Stimulated activated CD8-positive, alpha-beta memory T cell treated with anti-CD3 and anti-CD28 coated beads, Interleukin-7, amount 100 ng/mL, for 48 hours (primary cell): ENCODE results near the gene SLC35A3.
"Not testable (repeated sequence)": the region's sequence is repeated elsewhere in the genome, so short reads cannot be mapped to it uniquely, and the experiment has no call there.

Experiments used
- DNase-seq, 2 donors: peaks; one replicate each; pipeline ENCODE4 v3.0.0-alpha.2; 2020; ENCODE audit warnings: low read depth in 1 of 2; ENCODE audit errors: extremely low read depth in 1 of 2

The SLC35A3 gene

DNA sequence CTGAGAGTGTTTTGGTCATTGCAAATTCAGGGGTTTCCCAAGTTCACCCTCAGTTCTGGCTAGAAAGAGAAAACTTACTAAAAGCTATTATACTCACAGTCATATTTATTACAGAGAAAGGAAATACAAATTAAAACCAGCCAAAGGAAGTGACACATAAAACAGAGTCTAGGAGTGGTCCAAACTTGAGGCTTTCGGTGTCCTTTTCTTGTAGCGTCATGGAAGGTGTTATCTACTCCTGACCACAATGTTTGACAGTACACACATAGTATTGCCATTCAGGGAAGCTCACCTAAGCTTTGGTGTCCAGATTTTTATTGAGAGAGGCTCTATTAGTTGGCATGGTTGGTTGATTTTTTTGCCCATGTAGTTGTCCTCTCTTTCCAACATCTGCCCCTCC is 59.0 kb downstream of the SLC35A3 start:
- DNase-seq, result no peak

DNA sequence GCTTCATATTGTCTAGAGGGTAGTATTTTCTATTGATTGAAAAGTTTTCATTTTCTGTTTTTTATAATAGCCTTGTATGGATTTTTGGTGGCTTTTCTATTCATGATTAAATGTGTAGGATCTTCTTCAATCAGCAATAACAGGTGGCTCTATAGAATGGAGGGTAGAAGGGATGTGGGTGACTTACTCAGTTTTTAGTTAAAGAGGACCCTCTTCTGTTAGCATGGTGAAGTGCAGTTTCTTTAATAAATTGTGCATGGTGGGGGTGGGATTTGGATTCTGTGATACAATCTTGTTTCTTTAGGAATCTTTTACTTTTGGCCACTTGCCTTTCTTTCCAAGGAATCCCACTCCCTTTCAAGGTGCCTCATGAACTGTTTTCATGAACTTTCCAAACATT is 64.7 kb downstream of the SLC35A3 start:
- DNase-seq, result no peak

- DNase-seq, result no peak
Observed at GRCh38 chr1:100035214-100035613, 65.4 kb downstream of the SLC35A3 start.

DNA sequence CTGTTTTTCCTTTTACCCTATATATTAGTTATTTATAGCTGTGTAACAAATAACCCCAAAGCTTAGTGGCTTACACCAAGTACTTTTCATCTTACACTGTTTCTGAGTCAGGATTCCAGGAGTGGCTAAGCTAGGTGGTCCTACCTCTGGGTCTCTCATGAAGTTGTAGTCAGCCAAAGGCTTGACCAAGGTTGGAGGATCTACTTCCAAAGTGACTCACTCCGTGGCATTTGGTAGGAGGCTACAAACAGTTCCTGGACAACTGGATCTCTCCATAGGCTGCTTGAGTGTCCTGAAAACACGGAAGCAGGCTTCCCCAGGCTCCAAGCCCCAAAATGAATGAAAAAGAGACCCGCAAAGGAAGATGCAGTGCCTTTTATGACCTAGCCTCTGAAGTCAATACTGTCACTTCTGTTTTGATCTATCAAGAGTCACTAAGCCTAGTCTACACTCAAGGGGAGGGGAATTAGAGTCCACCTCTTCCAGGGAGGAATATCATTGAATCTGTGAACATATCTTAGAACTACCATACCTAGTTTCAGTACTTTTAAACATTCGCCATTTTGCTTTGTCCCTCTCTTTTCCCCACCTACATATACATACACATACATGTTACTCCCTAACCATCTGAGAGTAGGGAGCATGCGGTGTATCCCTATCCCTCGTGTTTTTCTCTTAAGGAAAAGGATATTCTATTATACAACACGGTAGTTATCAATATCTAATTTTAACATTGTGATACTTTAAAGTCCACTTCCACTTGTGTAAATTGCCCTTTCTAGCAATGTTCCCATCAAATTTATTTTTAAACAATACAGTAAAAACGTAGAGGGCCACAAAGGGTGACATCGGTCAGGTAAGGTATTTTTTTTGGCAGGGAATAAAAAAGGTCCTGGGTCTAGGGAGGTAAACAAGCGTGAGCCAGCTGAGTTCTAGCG is 67.2 kb downstream of the SLC35A3 start:
- DNase-seq, result no peak

DNA sequence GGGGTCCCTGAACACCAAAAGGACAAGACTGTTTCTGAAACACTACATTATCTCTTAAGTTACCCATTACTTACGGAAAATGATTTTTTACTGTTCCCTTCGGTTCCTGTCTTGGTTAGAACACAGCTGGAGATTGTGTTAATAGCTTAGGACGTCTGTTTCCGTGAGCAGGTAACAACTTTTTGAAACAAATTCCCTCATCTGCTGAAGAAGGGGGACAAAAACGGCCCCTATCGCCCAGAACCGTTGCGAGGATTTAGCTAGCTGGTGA is 67.8 kb downstream of the SLC35A3 start:
- no peak for DNase-seq

DNA sequence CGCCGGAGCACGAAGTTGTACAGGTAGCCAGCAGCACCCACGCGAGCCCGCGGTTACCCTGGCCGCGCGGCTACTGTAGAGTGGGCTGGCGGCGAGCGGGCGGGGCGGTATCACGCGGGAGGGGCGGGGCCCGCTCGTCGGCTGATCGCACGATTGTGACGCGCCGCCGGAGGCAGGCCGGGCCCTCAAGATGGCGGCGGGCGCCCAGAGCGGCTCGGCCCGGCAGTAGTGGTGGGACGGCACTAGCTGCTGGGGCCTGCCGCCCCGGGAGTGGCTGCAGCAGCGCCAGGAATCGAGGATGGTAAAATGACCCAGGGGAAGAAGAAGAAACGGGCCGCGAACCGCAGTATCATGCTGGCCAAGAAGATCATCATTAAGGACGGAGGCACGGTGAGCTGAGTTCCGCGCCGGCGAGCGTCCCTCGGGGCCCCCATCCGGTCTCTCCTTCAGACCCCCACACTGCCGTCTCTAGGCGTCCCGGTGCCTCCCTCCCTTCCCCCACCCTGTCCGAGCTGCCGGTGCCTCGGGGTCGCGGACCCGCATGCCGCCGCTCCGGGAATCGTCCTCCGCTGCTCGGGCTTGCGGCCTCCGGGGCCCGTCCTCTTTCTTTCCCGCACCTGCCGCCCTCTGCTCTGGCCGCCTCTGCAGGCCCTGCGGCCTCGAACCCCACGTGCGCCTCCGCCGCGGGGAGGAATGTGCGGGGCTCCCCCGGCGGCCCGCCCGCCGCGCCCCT is 68.3 kb downstream of the SLC35A3 start:
- DNase-seq, result peak; percentile 81 to 83

- DNase-seq, result peak; percentile 46 to 83
Observed at GRCh38 chr1:100038660-100039287, 69.0 kb downstream of the SLC35A3 start.

DNA sequence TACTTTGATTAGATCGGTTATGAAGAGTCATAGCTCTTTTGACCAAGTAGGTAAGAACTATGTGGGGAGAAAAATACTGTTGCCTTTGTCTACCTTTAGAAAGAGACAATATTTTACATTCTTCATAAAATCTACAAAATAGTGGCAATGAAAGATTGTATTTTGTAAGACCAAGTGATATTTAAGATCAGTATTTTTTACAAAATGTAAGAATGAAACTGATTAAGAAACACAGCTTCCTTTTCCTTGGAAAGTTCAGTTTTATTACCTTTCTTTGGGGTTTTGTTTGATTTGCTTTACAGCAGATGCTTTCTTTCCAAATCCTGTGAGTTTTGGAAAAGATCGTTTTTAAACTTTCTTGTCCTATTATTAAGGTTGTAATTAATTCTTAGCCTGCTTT is 69.8 kb downstream of the SLC35A3 start:
- DNase-seq, result no peak

GRCh38 chr1:100045206-100045605 is 75.4 kb downstream of the SLC35A3 start:
- no peak for DNase-seq

DNA sequence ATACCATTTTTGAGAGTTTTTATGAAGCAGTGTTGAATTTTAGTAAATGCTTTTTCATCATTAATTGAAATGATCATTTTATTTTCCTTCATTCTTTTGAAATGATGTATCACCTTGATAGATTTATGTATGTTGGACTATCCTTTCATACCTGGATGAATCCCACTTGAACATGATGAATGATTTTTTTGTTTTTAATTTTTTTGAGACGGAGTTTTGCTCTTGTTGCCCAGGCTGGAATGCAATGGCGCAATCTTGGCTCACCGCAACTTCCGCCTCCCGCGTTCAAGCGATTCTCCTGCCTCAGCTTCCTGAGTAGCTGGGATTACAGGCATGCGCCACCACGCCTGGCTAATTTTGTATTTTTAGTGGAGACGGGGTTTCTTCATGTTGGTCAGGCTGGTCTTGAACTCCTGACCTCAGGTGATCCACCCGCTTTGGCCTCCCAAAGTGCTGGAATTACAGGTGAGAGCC is 77.5 kb downstream of the SLC35A3 start:
- DNase-seq, result not testable (repeated sequence)

DNA sequence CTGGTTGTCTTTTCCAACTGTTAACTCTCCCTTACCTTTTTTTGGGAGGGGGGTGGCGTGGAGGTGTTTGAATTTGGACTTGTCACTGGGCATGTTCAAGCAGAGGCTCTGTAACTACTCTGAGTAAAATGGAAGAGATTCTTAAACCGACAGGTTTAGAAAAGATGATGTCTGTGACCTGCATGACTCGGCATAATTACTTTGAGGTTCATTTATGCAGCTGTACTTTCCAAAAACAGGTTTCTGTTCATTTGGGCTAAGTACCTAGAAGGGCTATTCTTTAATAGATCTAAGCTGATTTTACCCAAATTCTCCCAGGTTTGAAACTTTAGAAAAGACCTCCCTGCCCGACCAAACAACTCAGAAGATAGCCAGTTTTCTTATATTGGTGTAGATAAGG is 80.3 kb downstream of the SLC35A3 start:
- no peak for DNase-seq

DNA sequence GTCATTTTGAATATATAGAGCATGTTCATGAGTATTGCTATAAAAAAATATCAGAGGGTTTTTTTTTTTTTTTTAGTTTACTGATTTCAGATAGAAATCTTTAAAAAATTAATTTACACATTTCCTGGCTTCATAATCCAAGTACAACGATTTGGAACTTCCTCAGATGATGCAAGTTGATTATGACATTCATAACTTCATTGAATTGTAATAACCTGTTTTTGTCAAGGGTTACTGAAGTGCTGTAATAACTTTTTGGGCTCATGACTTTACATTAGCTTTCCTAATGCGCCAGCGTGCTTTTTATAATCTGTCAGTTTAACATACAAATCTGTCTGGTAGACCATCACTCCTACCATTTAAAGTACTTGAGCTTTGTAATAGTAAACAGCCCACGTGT is 81.6 kb downstream of the SLC35A3 start:
- DNase-seq, result no peak

DNA sequence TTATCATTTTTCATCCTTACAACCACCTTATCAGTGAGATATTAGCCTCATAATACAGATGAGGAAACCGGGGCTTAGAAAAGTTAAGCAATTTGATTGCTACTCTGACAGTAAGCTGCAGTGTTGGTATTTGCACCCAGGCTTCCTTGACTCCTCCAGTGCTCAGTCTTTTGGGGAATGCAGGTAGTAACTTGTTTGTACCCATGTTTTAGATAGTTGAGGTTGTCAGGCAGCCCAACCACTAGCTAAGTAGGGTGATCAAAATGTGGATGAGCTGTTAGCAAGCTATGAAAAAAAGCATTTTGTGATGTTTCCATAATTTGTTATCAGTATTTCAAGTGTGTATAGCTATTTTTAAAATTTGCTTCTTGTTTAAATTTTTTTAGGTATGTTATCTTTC is 82.1 kb downstream of the SLC35A3 start:
- no peak for DNase-seq

DNA sequence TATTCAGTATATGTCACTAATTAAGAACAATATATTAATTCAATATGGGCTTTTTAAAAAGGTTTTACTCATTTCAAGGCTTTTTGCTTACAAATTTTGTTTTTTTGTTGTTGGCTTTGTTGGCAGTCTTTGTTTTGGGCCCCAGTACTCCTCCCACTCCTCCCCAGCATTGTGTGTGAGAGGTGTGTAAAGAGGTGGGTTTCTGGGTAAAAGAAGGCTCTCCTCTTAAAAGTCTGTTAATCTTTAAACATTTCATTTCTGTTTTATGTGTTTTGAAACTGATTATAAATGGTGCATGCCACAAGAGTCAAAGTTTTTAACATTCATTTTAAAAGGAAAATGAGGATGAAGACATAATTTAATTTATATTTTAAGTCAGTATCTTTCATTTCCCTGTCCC is 83.3 kb downstream of the SLC35A3 start:
- DNase-seq, result no peak

GRCh38 chr1:100053727-100054126 is 83.9 kb downstream of the SLC35A3 start:
- no peak for DNase-seq

DNA sequence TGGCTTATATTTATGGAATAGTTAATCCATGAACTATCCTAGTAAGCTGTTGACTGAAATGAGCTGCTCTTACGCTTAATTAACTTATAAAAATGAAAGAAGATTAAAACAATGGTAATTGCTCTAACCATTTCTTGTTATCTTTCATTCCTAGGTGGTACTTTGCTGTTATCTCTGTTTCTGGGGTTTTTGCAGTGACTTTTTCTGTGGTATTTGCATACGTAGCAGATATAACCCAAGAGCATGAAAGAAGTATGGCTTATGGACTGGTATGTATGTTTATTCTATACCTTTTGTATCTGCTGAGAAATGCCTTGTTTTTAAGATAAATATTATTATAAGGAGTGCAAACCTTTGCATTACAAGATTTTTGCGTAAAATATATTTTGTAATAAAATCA is 91.9 kb downstream of the SLC35A3 start:
- DNase-seq, result no peak

DNA sequence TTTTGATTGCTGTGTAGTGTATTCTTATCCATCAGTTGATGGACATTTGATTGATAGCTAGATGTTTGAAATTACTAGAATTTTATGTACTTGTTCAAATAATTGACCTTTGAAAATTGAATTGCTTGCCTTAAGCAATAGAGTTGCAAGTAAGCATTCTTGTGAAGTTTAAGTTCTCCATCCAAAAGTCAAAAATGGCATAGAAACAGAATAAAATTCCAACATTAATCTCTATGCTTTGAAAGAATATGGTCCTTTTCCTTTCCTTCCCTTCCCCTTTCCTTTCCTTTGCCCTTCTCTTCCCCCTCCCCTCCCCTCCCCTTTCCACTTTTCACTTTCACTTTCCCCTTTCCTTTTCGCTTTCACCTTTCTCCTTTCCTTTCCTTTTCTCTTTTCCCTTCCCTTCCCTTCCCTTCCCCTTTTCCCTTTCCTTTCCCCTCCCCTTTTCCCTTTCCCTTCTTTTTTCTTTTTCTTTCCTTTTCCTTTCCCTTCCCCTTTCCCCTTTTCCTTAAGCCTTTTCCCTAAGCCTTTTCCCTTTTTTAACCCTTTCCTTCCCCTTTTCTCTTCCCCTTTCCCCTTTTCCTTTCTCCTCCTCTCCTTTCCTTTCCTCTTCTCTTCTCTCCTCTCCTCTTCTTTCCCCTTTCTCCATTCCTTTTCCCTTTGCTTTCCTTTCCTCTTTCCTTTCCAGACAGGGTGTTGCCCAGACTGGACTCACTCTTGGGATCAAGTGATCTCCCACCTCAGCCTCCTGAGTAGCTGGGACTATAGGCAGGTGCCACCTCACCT is 95.6 kb downstream of the SLC35A3 start:
- no peak for DNase-seq

GRCh38 chr1:100065969-100066227 is 96.1 kb downstream of the SLC35A3 start:
- DNase-seq, result no peak

DNA sequence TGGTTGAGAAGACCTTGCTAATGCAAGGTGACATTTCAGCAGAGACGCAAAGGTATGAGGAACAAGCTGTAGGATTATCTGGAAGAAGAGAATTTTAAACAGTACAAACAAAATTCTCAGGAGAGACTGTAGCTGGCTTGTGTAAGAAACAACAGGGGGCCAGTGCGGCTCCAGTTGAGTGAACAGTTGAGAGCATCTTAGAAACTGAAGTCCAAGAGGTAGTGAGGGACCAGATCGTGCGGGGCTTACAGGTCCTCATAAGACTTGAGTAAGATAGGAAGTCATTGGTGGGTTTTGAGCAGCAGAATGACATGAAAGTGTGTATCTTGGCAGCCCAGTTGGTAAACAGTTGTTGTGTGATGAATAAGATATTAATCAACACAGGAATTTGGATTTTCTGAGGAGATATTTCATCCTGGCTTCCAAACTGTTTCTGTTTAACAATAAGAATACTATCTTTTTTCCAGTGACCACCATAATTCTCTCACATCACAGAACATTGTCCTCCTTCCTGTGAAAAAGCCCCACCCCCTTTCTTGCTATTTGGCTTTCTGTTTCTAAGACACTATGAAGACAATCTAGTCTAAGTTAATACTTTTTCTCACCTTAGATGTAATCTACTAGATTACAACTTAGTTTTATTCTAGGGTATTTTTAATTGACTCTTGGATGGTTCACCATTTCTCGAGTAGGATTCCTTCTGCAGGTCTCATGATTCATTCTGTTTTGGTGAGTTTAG is 100.6 kb downstream of the SLC35A3 start:
- DNase-seq, result no peak

GRCh38 chr1:100073531-100073930 is 103.7 kb downstream of the SLC35A3 start:
- DNase-seq, result no peak
